ENCODE measurements around the gene IGLL5.

Gene IGLL5

GRCh38 chr22:22927196-22927887, 39.7 kb downstream of the IGLL5 start:
- no peak for DNase-seq (ENCODE audit: low read depth)

- DNase-seq (ENCODE audit: low read depth), result no peak
These were observed 40.5 kb downstream of the IGLL5 start for GRCh38 chr22:22927888-22928665.

GRCh38 chr22:22928666-22929380, 41.2 kb downstream of the IGLL5 start:
- no peak for DNase-seq (ENCODE audit: low read depth)

GRCh38 chr22:22929381-22930221, 42.0 kb downstream of the IGLL5 start:
- no peak for DNase-seq (ENCODE audit: low read depth)

- no peak for DNase-seq (ENCODE audit: low read depth)
These were observed 42.5 kb downstream of the IGLL5 start for GRCh38 chr22:22930222-22930497.

- DNase-seq (ENCODE audit: low read depth), result no peak
These were observed 43.2 kb downstream of the IGLL5 start for GRCh38 chr22:22930571-22931556.

- DNase-seq (ENCODE audit: low read depth), result no peak
These were observed 44.1 kb downstream of the IGLL5 start for GRCh38 chr22:22931557-22932270.

GRCh38 chr22:22932512-22932941, 44.9 kb downstream of the IGLL5 start:
- no peak for DNase-seq (ENCODE audit: low read depth)

- no peak for DNase-seq (ENCODE audit: low read depth)
These were observed 45.6 kb downstream of the IGLL5 start for GRCh38 chr22:22933100-22933806.

GRCh38 chr22:22933807-22934542, 46.4 kb downstream of the IGLL5 start:
- no peak for DNase-seq (ENCODE audit: low read depth)

GRCh38 chr22:22934543-22935055, 47.0 kb downstream of the IGLL5 start:
- DNase-seq (ENCODE audit: low read depth), result no peak

- no peak for DNase-seq (ENCODE audit: low read depth)
These were observed 47.5 kb downstream of the IGLL5 start for GRCh38 chr22:22935056-22935545.

- no peak for DNase-seq (ENCODE audit: low read depth)
These were observed 48.0 kb downstream of the IGLL5 start for GRCh38 chr22:22935546-22936157.

- no peak for DNase-seq (ENCODE audit: low read depth)
These were observed 48.7 kb downstream of the IGLL5 start for GRCh38 chr22:22936180-22936914.

- DNase-seq (ENCODE audit: low read depth), result no peak
These were observed 49.5 kb downstream of the IGLL5 start for GRCh38 chr22:22936915-22937656.

GRCh38 chr22:22937894-22938480, 50.4 kb downstream of the IGLL5 start:
- no peak for DNase-seq (ENCODE audit: low read depth)
